GM08714 (cell line): ENCODE measurements around the gene OSBPL8.
"Not testable (repeated sequence)": the region's sequence is repeated elsewhere in the genome, so short reads cannot be mapped to it uniquely, and the experiment has no call there.

ENCODE experiments used
- H3K4me3 ChIP-seq: fragments of 200-500 bp; sonication (Bioruptor generic); 2 replicates; pipeline ENCODE4 v1.5.1; 2014; ENCODE audit warnings: mild to moderate bottlenecking, low read length, inconsistent platforms
- ZNF274 ChIP-seq: IDR thresholded peaks from 2 replicates; pipeline ENCODE4 v1.6.1; 2012; ENCODE audit warnings: mild to moderate bottlenecking, low read depth, low read length

OSBPL8 gene

DNA sequence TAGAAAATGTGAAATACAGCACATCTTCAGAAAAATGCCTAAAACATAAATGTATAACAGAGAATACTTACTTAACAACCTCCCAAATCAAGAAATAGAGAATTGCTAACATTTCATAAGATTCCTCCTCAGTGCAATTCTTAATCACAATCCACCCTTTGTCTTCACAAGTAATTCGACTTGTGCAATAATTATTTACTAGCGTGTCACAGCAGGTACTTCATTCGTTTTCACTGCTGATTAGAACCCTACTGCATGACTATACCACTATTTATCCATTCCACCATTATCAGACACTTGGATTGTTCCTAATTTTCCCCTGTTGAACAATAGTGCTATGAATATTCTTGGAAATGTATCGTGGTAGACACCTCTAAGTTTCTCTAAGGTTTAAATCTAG is 146.4 kb downstream of the OSBPL8 start:
- no peak overlapping the region for H3K4me3 ChIP-seq

DNA sequence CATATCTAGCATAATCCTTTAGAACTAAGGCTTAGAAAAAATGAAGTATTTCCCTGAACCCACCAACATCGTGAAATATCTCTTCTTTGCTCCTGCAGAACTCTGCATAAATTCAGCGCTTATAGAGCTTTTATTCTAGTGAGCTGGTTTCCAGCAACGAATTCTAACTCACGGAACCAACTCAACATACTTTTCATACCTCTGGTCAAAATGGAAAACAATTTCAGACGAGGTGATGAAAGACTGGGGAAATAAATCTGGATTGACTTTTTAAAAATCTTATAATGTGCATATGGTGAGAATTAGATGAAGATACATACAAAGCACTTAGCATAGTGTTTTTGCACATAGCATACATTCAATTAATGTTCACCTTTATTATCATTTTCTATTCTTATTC is 148.8 kb downstream of the OSBPL8 start:
- no peak overlapping the region for H3K4me3 ChIP-seq

More for the DNA sequence above, 146.4 kb downstream of the OSBPL8 start:
- no peak for TF ChIP-seq ZNF274

DNA sequence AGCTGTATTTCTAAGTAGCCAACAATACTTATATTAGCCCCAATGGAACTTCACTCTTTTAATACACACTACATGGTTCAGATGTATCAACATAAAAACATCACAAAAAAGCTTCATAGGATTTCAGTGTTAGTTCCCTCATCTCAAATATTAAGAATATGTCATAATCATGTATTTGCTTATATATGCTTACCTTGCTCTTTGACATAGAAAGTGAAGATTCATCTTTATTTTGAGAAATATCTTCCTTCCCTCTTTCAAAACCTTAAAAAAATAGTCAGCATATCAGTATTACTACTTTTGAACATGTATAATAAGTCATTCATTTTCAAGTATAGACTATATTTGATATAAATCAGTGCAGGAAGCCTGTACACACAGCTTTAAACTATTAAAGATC is 149.2 kb downstream of the OSBPL8 start:
- H3K4me3 ChIP-seq, result no peak overlapping the region
- TF ChIP-seq ZNF274, result no peak

More for the DNA sequence above, 148.8 kb downstream of the OSBPL8 start:
- no peak for TF ChIP-seq ZNF274

DNA sequence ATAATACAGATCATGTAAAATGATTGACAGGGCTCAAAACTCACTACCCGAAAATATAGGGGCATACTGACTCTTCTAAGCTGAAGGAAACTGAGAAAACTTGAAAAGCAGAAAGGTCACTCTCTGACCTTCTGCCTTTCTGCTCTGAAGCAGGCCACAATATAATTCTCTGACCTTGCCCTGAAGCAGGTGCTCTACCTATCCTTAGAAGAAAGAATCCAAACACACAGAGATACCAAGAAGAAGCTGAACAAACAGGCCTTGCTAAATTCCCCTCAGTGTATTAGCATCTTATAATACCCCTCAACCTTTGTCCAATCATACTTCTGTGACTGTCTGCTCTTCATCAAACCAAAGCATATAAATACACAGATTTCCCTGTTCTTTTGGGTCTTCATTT is 150.5 kb downstream of the OSBPL8 start:
- H3K4me3 ChIP-seq, result no peak overlapping the region
- no peak for TF ChIP-seq ZNF274

DNA sequence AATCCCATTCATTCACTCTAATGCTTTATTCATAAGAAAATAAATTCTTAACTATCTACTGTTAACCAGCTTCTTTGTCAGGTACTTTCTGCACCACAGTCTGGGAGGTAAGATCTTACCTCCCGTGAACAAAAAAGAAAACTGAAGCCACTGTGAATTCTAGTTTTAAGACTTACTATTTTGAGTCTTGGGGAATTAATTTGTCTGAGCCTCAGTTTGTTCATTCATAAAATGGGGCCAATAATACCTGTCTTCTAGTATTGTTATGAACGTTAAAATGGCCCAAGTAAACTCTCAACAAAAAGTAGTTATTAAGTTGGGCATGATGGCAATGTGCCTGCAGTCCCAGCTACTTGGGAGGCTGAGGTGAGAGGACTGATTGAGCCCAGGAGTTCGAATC is 151.9 kb downstream of the OSBPL8 start:
- no peak overlapping the region for H3K4me3 ChIP-seq
- no peak for TF ChIP-seq ZNF274

DNA sequence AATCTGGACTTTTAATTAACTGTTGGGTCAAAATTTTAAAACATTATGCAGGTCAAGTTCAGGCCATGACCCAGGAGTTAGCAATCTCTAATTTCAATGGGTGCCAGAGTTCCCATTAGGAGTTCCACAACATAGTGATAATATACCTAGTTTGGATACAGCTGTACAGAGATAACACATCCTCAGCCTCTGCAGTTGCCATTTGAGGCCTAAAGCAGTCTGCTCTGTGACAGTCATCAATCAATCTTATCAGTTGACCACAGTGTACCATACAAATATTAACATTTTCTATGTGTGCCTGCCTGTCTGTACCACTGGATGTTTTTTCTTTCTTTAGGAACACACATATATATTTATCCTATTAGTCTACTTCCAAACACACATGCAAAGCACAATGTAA is 157.3 kb downstream of the OSBPL8 start:
- no peak overlapping the region for H3K4me3 ChIP-seq
- TF ChIP-seq ZNF274, result no peak

DNA sequence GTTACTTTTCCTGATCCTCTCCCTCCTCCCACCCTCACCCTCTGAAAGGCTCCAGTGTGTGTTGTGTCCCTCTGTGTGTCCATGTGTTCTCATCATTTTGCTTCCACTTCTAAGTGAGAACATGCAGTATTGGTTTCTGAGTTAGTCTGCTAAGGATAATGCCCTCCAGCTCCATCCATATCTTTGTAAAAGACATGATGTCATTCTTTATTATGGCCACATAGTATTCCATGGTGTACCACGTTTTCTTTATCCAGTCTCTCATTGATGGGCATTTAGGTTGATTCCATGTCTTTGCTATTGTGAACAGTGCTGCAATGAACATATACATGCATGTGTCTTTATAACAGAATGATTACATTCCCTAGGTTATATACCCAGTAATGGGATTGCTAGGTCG is 159.4 kb downstream of the OSBPL8 start:
- no peak for TF ChIP-seq ZNF274
- H3K4me3 ChIP-seq, result no peak overlapping the region

DNA sequence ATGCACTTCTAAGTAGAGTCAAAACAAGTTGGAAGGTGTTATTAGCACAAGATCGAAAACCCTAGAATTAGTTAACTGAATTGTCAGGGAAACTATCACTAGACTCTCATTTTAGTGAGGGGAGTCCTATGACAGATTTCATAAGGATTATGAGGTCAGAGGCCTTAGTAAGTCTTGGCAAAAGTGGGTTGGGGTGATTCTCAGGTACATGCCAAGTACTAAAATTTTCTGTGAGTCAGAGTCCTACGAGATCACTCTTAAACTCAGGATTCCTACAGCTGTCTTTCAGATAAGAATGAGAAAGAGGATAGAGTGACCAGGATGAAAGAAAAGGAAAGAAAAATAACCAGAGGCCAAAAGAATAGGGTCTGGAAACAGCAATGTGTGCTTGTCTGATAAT is 160.5 kb downstream of the OSBPL8 start:
- no peak overlapping the region for H3K4me3 ChIP-seq
- no peak for TF ChIP-seq ZNF274

DNA sequence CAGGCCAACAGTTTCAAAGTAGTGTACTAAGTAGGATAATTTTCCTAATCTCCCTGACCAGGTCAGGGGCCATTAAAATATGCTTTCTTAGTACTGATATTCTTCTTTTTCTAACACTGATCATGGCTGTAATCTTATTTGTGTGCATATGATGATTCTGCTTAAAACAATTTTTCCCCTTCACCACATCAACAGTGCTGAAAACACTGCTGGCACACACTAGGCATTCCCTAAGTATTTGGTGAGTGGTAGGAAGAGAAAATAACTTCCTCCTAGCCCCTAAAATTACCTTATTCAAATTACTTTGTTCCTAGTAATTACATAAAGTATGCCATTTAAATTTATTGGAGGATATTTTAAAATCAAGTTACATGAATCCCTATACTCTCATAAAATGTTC is 161.5 kb downstream of the OSBPL8 start:
- TF ChIP-seq ZNF274, result no peak
- no peak overlapping the region for H3K4me3 ChIP-seq

DNA sequence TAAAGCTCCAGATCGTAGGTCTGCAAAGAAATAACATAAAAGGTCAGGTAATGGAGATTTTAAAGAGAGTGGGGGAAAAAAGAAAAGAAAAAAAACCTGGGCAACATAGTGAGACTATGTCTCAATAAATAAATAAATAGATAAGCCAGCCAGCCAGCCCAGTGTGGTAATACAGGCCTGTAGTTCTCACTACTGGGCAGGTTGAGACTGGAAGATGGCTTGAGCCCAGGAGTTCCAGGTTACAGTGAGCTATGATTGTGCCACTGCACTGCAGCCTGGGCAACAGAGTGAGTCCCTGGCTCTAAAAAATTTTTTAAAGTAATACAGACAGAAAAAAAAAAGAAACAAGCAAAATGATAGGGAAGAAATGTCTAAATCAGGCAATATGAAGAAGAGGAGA is 168.1 kb downstream of the OSBPL8 start:
- TF ChIP-seq ZNF274, result no peak
- H3K4me3 ChIP-seq, result no peak overlapping the region

DNA sequence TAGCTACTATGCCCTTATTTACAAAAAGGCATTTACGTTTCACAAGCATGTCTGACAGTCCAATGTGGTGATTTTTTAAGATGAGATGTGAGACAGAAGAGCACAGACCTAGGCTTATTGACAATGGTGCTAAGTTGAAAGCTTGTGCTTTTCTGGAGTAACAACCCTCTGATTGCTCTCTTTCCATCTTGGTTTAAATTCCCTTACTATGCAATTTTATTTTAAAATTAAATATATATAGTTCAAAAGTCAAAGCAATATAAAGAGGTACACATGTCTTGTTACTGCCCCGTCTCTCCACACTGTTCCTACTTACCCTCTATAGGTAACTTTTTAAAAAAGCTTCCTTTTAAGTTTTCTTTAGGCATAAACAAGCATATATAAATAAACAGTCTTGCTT is 172.0 kb downstream of the OSBPL8 start:
- no peak overlapping the region for H3K4me3 ChIP-seq
- no peak for TF ChIP-seq ZNF274

DNA sequence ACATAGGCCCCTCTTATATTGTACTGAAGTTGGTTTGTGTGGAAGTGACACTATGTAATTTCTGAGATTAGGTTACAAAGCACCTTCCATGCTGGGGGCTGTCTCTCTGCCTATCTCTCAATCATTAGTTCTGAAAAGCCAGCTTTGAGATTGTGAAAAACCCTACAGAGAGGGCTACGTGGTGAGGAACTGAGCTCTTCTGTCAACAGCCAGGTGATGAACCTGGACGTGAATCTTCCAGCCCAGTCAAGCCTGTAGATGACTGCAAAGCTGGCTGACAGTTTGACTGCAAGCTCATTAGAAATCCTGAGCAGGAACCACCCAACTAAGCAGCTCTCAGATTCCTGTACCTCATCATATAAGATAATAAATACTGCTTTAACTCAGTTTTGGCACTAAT is 175.0 kb downstream of the OSBPL8 start:
- TF ChIP-seq ZNF274, result no peak
- H3K4me3 ChIP-seq, result no peak overlapping the region

DNA sequence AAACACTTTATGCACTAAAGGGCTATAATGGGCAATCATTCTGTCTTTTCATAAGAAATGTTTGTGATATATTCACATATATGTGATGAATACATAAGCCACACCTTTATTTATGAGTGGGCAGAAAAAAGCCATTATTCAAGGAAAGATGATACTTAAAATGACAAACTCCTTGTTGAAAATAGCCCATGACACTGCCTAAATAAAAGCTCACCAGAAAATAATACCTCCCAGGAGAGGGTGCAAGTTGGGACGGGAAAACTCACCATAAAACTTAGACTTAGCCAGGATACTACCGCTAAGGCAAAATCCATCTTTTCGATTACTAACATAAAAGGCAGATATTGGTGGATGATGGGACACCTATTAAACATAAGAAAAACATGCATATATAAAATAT is 175.6 kb downstream of the OSBPL8 start:
- no peak for TF ChIP-seq ZNF274
- H3K4me3 ChIP-seq, result no peak overlapping the region

DNA sequence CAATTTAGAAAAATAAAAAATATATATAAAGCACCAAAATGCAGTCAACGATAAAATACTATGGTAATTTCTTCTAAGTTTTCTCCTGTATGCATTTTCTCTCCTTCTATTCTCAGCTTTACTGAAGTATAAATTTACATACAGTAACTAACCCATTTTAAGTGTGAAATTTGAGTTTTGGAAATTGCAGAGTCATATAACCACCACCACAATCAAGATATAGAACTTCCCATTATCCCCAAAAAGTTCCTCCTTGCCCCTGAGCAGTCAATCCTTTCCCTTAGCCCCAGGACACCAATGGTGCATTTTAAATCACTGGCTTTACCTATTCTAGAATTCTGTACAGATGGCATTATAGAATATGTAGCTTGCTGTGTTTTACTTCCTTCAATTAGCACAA is 180.3 kb downstream of the OSBPL8 start:
- TF ChIP-seq ZNF274, result no peak
- H3K4me3 ChIP-seq, result no peak overlapping the region

DNA sequence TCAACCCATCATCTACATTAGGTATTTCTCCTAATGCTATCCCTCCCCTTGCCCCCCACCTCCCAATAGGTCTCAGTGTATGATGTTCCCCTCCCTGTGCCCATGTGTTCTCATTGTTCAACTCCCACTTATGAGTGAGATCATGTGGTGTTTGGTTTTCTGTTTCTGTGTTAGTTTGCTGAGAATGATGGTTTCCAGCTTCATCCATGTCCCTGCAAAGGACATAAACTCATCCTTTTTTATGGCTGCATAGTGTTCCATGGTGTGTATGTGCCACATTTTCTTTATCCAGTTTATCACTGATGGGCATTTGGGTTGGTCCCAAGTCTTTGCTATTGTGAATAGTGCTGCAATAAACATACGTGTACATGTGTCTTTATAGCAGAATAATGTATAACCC is 182.7 kb downstream of the OSBPL8 start:
- not testable (repeated sequence) for H3K4me3 ChIP-seq

DNA sequence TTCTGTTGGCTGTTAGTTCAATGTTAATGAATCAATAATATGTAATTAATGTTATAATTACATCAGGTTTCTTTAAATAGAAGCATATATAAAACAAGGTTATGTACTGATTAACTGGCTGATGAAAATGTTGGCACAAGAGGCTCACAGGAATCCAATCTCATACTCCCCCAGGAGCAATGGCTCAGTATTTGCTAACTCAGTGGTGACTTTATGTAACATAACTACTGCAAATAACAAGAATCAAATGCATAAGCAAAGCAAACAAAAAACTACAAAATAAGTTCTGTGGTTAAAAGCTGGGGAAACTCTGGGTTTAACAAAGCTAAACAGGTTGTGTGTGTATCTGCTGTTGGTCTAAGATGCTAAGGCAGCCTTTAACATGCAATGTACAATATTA is 183.6 kb downstream of the OSBPL8 start:
- no peak overlapping the region for H3K4me3 ChIP-seq
- TF ChIP-seq ZNF274, result no peak

DNA sequence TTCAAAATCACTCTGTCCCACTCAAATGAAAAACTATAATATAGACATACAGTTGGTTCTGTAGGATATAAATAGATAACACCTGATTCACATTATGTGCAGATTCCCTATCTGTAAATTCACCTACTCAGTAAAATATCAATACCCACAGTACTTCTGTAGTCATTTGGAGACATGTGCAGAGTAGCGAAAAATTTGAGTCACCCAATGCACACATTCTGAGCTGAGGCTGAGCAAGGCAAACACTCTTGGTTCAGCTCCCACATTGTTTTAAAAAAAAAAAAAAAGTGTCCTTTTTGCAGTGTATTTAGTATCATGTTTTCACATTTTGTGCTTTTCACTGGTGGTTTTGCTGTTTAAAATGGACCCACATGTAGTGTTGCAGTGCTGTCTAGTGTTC is 184.1 kb downstream of the OSBPL8 start:
- no peak overlapping the region for H3K4me3 ChIP-seq

More for the DNA sequence above, 184.1 kb downstream of the OSBPL8 start:
- TF ChIP-seq ZNF274, result no peak
